Ureter (tissue), 1 donor: ENCODE measurements around the gene DXO. TPM values are rescaled to one million over a fixed set of nuclear protein-coding genes. Genes with fewer than 3 reads are reported as not detected.

ENCODE experiments used
- DNase-seq: peaks from one replicate; pipeline ENCODE4 v3.0.0-alpha.2; 2020; ENCODE audit warnings: low spot score
- total RNA-seq: library from RNA; stranded (reverse); gene quantifications from one replicate; pipeline ENCODE4 v1.2.4, GENCODE V29; 2023
- donor health status: DM: yes; HTN: yes; CAD: no.

The DXO gene
- total RNA-seq, 1 donor from 2014 or later: 29.3 TPM

- DNase-seq: no peak
These were observed 41.0 kb downstream of the DXO start for GRCh38 chr6:31930962-31931361.

GRCh38 chr6:31928672-31928939 lies 43.3 kb downstream of the DXO start:
- DNase-seq: no peak

- DNase-seq: no peak
These were observed 43.9 kb downstream of the DXO start for GRCh38 chr6:31927863-31928671.

GRCh38 chr6:31927242-31927862 lies 44.6 kb downstream of the DXO start, which contains the start of gene C2:
Gene C2, plus strand, starts transcription at chr6:31927717. Its CDS starts 36 bp downstream, at chr6:31927753.
- DNase-seq: no peak

GRCh38 chr6:31922942-31923341 lies 49.0 kb downstream of the DXO start:
- DNase-seq: no peak

GRCh38 chr6:31920811-31921210 lies 51.1 kb downstream of the DXO start:
- DNase-seq: no peak

Other genes starting within 250 kb of the DXO start
- gene MPIG6B, start 248.8 kb downstream of the DXO start, total RNA-seq: 0.26 TPM
- 33.3 TPM for gene DDAH2, start 242.8 kb downstream of the DXO start, total RNA-seq
- 276 TPM for gene CLIC1, start 235.6 kb downstream of the DXO start, total RNA-seq
- 27.8 TPM for gene MSH5, start 232.1 kb downstream of the DXO start, total RNA-seq
- gene SAPCD1, start 209.5 kb downstream of the DXO start, total RNA-seq: 2.8 TPM
- 5.5 TPM for gene VWA7, start 194.8 kb downstream of the DXO start, total RNA-seq
- gene VARS1, start 176.4 kb downstream of the DXO start, total RNA-seq: 105 TPM
- gene LSM2, start 165.2 kb downstream of the DXO start, total RNA-seq: 35.6 TPM
- gene HSPA1L, start 156.9 kb downstream of the DXO start, total RNA-seq: 1.7 TPM
- gene HSPA1A, start 156.6 kb downstream of the DXO start, total RNA-seq: 191 TPM
- 163 TPM for gene HSPA1B, start 144.4 kb downstream of the DXO start, total RNA-seq
- 29.2 TPM for gene NEU1, start 109.3 kb downstream of the DXO start, total RNA-seq
- gene SLC44A4, start 93.1 kb downstream of the DXO start, total RNA-seq: 79.8 TPM
- gene EHMT2, start 74.4 kb downstream of the DXO start, total RNA-seq: 53.4 TPM
- gene ZBTB12, start 70.1 kb downstream of the DXO start, total RNA-seq: 6.4 TPM
- 17.1 TPM for gene C2, start 44.4 kb downstream of the DXO start, total RNA-seq
- 41.4 TPM for gene CFB, start 26.0 kb downstream of the DXO start, total RNA-seq
- 59.6 TPM for gene NELFE, start 13.2 kb downstream of the DXO start, total RNA-seq
- 73.7 TPM for gene SKIC2, start 13.0 kb downstream of the DXO start, total RNA-seq
- gene C4A, start 9.9 kb upstream of the DXO start, total RNA-seq: 71.1 TPM
- gene C4B, start 42.7 kb upstream of the DXO start, total RNA-seq: 152 TPM
- 3.8 TPM for gene CYP21A2, start 66.3 kb upstream of the DXO start, total RNA-seq
- 121 TPM for gene TNXB, start 137.2 kb upstream of the DXO start, total RNA-seq
- gene ATF6B, start 156.1 kb upstream of the DXO start, total RNA-seq: 121 TPM
- 2.9 TPM for gene FKBPL, start 158.2 kb upstream of the DXO start, total RNA-seq
- gene PRRT1, start 179.8 kb upstream of the DXO start, total RNA-seq: 2.8 TPM
- gene PPT2, start 182.0 kb upstream of the DXO start, total RNA-seq: 19.0 TPM
- gene EGFL8, start 192.5 kb upstream of the DXO start, total RNA-seq: 26.3 TPM
- gene AGPAT1, start 203.9 kb upstream of the DXO start, total RNA-seq: 65.0 TPM
- gene RNF5, start 206.3 kb upstream of the DXO start, total RNA-seq: 44.4 TPM
- 16.9 TPM for gene AGER, start 212.1 kb upstream of the DXO start, total RNA-seq
- gene PBX2, start 218.1 kb upstream of the DXO start, total RNA-seq: 103 TPM
- 33.9 TPM for gene GPSM3, start 220.5 kb upstream of the DXO start, total RNA-seq